ENCODE results near the gene CALN1. TPM values are rescaled to one million over a fixed set of nuclear protein-coding genes. Genes with fewer than 3 reads are reported as not detected.
"Not testable (repeated sequence)": the region's sequence is repeated elsewhere in the genome, so short reads cannot be mapped to it uniquely, and the experiment has no call there.

CALN1 gene
- not detected for polyA plus RNA-seq (2012; ENCODE audit: insufficient read length, low read depth)

GRCh38 chr7:72412121-72412618 is at the start of gene CALN1:
TSS of gene CALN1 (minus strand) at chr7:72412338.
- TF ChIP-seq TAF1 (IDR thresholded peaks at IDR 0.05; ENCODE audit: borderline replicate concordance, insufficient read depth, low read length); FOXP2 (optimal IDR thresholded peaks at IDR 0.05; ENCODE audit: borderline replicate concordance, extremely low read depth, extremely low read length, insufficient read depth); POLR2AphosphoS5 (IDR thresholded peaks at IDR 0.05; ENCODE audit: low read depth, low read length): not testable (repeated sequence)

- TF ChIP-seq FOXP2 (optimal IDR thresholded peaks at IDR 0.05; ENCODE audit: borderline replicate concordance, extremely low read depth, extremely low read length, insufficient read depth) (no peak), REST (IDR thresholded peaks at IDR 0.05; ENCODE audit: insufficient read depth in 1 of 2, low read depth in 2 of 2, low read length in 2 of 2) (no peak), POLR2AphosphoS5 (IDR thresholded peaks at IDR 0.05; ENCODE audit: low read depth, low read length) (no peak), TAF1 (IDR thresholded peaks at IDR 0.05; ENCODE audit: borderline replicate concordance, insufficient read depth, low read length) (no peak), SIN3A (IDR thresholded peaks at IDR 0.05; ENCODE audit: borderline replicate concordance, insufficient read depth, low read length) (no peak)
Observed at GRCh38 chr7:72453471-72453870, 41.3 kb upstream of the CALN1 start.

- TF ChIP-seq POLR2AphosphoS5 (IDR thresholded peaks at IDR 0.05; ENCODE audit: low read depth, low read length) (no peak), FOXP2 (optimal IDR thresholded peaks at IDR 0.05; ENCODE audit: borderline replicate concordance, extremely low read depth, extremely low read length, insufficient read depth) (no peak), TAF1 (IDR thresholded peaks at IDR 0.05; ENCODE audit: borderline replicate concordance, insufficient read depth, low read length) (no peak), REST (IDR thresholded peaks at IDR 0.05; ENCODE audit: insufficient read depth in 1 of 2, low read depth in 2 of 2, low read length in 2 of 2) (no peak), SIN3A (IDR thresholded peaks at IDR 0.05; ENCODE audit: borderline replicate concordance, insufficient read depth, low read length) (no peak)
Observed at GRCh38 chr7:72447465-72448204, 35.5 kb upstream of the CALN1 start.

DNA sequence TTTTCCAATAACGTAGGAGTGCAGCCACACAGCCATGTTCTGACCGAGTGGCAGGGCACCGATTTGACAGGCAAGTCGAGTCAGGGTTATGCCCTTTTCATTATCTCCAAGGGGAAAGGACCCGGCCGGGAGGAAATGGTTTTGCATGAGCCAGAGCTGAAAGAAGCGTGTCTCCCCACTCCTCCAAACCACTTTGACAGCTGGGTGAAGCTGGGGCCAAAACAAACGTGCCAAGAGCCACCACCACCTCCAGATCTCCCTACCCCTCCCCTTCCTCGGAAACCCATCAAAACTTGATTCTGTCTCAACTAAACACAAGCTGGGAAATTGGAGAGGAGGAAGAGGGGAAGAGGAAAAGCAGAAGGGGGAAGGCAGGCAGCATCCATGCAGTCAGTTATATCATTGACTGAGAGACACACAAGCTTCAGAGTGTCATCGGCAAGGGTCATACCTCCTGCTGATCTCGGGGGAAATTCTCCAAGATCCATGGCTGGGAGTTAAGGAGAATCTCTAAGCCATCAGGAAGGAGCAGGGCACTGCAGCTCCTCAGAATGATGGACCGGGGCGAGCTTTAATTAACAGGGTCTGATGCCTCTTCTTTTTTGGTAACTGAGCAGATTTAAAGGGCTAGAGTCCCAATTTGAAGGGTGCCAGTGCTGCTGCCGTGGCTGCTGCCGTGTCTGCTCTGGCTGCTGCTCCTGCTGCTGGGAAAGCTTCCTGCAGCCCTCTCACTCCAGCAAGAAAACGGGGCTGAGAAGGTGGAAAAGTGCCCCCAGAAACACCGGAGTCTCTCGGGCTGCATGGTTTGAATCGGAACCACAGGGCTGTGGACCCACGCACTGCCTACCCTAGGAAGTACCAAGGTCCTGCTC is 34.7 kb upstream of the CALN1 start:
- TF ChIP-seq POLR2AphosphoS5 (IDR thresholded peaks at IDR 0.05; ENCODE audit: low read depth, low read length), result no peak
- TF ChIP-seq SIN3A (IDR thresholded peaks at IDR 0.05; ENCODE audit: borderline replicate concordance, insufficient read depth, low read length), result no peak
- no peak for TF ChIP-seq TAF1 (IDR thresholded peaks at IDR 0.05; ENCODE audit: borderline replicate concordance, insufficient read depth, low read length)
- no peak for TF ChIP-seq REST (IDR thresholded peaks at IDR 0.05; ENCODE audit: insufficient read depth in 1 of 2, low read depth in 2 of 2, low read length in 2 of 2)
- TF ChIP-seq FOXP2 (optimal IDR thresholded peaks at IDR 0.05; ENCODE audit: borderline replicate concordance, extremely low read depth, extremely low read length, insufficient read depth), result no peak

DNA sequence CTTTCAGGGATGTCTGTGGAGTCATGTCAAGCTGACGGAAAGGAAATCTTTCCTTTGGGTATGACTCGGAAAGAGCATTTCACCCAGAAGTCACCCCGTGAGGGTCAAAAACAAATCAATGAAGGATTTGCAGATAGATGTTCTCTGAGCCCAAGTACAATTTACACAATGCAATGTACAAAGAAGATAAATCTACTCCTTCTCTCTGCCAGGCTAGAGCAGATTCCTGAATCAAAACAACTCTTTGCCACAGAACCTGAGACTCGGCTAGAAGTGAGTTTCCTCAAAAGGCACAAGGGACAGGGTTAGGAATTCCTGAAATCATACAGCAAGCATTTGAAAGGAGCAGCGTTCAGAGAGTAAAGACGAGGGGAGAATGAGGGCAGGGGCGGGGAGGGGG is 34.0 kb upstream of the CALN1 start:
- TF ChIP-seq FOXP2 (optimal IDR thresholded peaks at IDR 0.05; ENCODE audit: borderline replicate concordance, extremely low read depth, extremely low read length, insufficient read depth) (no peak), REST (IDR thresholded peaks at IDR 0.05; ENCODE audit: insufficient read depth in 1 of 2, low read depth in 2 of 2, low read length in 2 of 2) (no peak), POLR2AphosphoS5 (IDR thresholded peaks at IDR 0.05; ENCODE audit: low read depth, low read length) (no peak), TAF1 (IDR thresholded peaks at IDR 0.05; ENCODE audit: borderline replicate concordance, insufficient read depth, low read length) (no peak), SIN3A (IDR thresholded peaks at IDR 0.05; ENCODE audit: borderline replicate concordance, insufficient read depth, low read length) (no peak)
